ENCODE measurements around the gene SLC45A3.

- no peak for TF ChIP-seq POLR2AphosphoS5 (IDR thresholded peaks at IDR 0.05; ENCODE audit: insufficient read depth in 1 of 2, low read depth in 1 of 2)
- TF ChIP-seq POLR2A (IDR thresholded peaks at IDR 0.05) = no peak
- TF ChIP-seq CTCF (IDR thresholded peaks at IDR 0.05) = no peak
Measured at GRCh38 chr1:205665201-205666045, 14.9 kb downstream of the SLC45A3 start.
